T47D (cell line): ENCODE measurements around the gene KCNE3.

Source experiments
- DNase-seq, 2 experiments: peaks; one replicate each; pipeline versions ENCODE4 v3.0.0 to v3.0.0-alpha.2; 2011 to 2012; ENCODE audit warnings: low read depth in 1 of 2, low spot score in 1 of 2
- JUND ChIP-seq: IDR thresholded peaks from 2 replicates; pipeline ENCODE4 v1.6.1; 2012; ENCODE audit warnings: low read depth
- in situ Hi-C: cut with HindIII; loops from 2 replicates; pipeline ENCODE4 v1.10.0; 2016; ENCODE audit warnings: low sequenced_read_pairs, low pct_unique_long_range_greater_than_20kb

The KCNE3 gene

DNA sequence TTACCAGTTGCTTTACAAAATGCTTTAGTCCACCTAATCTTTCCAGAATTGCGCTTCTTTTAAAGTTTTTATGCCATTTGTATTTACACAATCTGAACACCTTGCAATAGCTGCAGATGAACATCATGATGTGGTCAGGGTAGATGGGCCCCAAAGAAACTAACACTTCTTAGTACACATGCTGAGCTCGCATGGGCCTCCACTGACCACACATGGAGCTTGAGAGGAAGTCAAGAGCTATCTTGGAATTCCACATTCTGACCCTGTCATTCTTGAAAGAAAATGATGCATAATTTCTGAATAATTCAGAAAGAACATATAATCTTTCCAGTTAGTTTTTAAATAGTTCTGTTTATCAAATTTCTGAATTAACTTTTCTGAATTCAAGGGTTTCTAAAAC is 18.5 kb upstream of the KCNE3 start:
- no peak for TF ChIP-seq JUND
- DNase-seq: no peak
- in situ Hi-C loops: no loop called here

DNA sequence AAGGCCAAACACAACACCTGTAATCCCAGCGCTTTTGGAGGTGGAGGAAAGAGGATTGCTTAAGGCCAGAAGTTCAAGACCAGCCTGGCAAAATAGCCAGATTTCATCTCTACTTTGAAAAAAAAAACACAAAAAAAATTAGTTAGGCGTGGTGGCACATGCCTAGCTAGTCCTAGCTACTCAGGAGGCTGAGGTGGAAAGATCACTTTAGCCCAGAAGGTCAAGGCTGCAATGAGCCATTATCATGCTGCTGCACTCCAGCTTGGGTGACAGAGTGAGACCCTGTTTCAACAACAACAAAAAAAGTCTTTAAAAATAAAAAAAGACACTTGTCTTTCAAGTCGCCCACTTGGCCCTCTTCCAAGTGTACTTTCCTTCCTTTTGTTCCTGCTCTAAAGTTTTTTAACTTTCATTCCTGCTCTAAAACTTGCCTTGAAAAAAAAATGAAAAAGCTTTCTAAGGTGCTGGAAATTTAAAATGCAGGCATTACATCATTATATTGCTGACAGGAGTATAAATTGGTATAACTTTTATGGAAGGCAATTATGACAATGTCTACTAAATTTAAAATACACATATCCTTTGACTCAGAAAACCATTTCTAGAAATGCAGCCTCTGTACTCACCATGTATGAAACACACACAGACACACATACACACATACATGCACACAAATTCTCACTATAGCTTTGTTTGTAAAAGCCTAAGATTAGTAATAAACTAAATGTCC is 13.5 kb upstream of the KCNE3 start:
- TF ChIP-seq JUND: no peak
- in situ Hi-C loops: no loop called here
- no peak for DNase-seq

DNA sequence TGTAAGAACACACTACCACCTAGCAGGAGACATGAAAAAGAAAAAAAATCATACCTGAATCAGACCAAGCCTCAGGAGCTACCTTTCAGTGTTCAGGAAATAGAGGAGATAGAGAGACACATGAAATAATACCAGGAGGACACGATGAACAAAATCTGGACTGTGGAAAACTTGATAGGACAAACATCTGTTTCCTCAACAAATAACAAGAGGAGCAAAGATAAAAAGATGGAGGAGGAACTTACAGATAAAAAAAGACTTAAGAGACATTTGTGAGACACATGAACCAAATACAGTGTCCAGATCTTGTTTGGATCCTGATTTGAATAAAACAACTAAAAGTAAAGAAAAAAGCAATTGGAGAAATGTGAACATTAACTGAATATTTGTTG is 12.4 kb upstream of the KCNE3 start:
- DNase-seq: no peak
- TF ChIP-seq JUND: no peak
- in situ Hi-C loops: no loop called here

DNA sequence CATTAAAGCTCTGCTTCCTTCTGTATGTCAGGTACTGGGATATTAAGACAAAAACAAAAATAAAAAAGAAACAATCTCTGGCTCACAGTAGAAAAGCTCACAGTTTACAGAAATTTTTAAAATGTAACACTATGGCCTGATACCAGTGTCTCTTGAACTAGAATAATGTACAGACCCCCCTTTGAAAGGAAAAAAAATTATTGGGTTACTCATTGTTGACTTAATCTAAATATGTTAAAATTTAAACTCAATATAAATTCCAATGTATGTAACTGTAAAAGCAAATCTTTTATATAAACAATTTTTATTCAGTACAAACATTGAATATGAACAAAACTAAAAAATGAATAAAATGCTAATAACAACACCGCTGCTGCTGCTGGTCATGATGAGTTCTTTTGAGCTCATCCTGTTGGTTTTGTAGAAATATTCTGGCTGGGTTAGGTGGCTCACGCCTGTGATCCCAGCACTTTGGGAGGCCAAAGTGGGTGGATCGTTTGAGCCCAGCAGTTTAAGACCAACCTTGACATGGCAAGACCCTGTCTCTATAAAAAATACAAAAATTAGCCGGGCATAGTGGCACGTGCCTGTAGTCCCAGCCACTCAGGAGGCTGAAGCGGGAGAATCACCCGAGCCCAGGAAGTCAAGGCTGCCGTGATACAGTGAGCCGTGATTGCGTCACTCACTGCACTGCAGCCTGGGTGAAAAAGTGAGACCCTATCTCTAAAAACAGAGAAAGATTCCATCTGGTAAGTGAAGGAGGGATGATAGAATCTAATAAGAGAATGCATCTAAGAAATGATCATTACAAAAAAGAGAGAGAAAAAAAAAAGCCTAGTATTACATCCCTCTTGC is 11.8 kb upstream of the KCNE3 start:
- no peak for TF ChIP-seq JUND
- in situ Hi-C loops: no loop called here

DNA sequence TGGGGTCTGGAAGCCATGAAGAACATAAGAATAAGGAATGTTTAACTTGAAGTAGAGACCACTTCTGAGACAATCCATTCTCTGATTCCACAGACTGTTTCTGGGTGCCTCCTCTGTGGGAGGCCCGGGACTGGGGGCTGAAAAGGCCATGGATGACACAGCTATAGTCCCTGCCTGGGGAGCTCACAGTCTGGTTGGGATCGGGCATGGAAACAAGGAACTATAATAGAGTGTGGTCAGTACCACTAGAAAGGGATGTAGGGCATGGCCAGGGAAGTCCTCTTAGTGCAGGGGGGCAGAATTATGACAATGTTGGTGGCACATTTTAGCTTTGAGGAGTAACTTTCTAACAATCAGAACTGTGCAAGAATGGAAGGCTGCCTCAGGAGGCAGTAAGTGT is 9.2 kb upstream of the KCNE3 start:
- DNase-seq: no peak
- no peak for TF ChIP-seq JUND
- in situ Hi-C loops: no loop called here

More for the DNA sequence above, 11.8 kb upstream of the KCNE3 start:
- no peak for DNase-seq

DNA sequence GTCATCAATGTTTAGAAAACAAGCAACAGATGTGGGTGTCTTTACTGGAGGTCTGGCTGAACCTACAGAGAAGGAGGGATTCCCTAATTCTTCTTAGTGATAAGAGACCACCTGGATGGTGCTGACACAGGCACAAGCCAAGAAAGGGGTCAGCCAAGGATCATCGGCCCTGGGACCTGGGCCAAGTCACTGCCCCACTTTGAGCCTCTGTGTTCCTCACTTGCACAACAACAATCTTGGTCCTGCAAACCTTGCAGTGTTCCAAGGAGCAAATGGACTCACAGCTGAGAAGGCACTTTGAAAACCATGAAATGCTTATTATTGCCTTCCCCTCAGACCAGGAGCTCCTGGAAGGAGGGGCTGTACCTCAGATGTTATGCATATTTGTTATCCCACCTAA is 7.0 kb upstream of the KCNE3 start:
- TF ChIP-seq JUND: no peak
- in situ Hi-C loops: no loop called here
- DNase-seq: no peak

DNA sequence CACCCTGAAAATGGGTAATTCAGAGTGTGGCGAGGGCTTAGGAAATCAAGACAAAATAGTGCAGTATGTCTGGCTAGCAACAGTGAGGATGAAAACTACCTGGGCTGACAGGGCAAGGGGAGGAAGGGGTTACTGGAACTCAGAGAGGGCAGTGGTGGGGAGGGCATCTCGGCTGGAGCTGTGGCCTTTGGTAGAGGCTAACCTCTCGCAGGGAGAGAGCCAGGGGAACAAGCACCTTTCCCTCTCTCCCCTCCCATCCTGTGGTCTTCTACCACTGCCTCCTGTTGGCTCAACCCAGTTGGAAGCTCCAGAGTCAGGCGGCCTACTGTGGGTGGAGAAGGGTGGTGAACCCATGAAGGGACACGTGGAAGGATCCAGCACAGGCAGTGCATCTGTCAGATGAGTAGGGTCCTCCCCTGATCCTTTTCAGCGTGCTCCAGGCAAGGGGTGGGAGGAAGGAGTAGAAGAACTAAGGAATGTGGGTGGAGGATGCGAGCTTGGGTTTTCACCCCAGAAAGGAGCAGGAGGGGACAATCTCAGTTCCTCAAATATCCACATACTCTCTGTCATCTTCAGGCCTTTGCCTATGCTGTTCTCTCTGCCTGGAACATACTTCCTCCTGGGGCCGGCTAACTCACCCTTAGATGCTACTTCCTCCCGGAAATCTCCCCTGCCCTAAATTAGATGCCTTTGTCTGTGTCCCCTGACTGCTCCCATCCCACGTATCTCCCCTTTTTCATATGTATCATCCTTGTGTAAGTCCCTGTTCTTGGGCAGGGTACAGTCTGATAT is 6.2 kb upstream of the KCNE3 start:
- in situ Hi-C loops: no loop called here
- DNase-seq: no peak
- TF ChIP-seq JUND: no peak

DNA sequence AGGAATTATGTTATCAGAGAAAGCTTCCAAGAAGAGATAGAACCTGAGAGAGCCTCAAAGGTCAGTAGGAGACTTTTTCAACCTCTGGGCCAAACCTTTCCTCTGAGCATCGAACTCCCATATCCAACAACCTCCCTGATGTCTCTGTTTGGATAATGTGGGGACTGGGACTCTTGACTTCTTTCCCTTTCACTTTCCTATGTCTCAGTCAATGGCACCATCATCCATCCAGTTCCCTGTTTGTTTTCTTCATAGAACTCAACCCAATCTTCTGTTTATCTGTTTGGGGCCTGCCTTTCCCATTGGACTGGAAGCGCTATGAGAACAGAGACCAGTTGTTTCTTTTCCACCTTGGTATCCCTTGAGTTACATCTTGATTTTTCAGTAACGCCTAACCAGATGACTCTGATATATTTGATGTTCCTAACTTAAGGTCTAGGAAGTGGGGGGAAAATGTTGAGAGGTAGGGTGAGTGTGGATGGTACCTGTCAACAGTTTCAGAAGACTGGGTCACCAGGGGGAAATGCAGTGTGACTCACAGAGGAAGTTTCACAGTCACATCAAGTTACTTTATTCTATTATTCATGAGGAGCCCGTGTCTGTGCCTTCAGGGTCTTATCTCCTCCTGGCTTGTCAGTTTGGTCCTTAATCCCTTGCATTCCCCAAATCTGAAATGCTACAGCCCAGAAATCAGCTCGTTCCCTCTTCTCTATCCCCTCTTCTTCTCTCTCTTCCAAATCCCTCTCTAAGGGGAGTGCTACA is 4.5 kb upstream of the KCNE3 start:
- in situ Hi-C loops: no loop called here
- DNase-seq: no peak
- TF ChIP-seq JUND: no peak

DNA sequence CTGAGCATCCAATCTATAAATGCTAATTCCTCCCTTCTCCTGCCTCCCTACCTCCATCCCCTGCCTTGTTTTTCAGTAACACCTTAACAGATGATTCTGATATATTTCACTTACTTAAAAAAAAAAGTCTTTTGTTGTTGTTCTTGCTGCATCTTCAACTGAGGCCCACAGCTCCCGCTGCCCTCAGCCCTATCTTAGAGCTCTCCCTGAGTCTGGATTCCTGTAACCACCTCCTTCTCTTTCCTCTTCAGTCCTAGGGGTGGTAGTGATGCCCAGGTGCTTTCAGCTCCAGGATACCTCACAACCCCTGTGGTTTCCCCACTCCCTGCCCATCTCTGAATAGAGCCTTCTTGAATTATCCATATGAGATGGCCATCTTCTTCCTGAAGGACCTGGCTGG is 3.7 kb upstream of the KCNE3 start:
- in situ Hi-C loops: no loop called here
- DNase-seq: no peak
- TF ChIP-seq JUND: no peak

DNA sequence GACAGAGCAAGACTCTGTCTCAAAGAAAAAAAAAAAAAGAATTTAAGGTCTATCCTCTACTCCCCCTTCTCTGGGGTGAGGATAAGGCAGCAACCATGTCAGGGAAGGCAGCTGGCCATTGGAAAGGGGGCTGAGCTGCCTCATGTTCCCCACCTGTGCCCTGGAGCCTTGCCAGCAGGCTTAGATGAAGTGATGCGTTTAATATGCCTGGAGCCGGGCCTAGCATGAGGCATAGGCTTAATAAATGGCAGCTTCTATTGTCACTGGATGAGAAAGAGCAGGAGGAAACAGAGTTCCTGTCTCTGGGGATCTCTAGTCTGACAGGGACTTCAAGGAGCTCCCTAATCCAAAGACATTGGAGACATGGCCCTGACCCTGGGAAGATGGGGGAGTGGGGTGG is 3.2 kb upstream of the KCNE3 start:
- no peak for DNase-seq
- no peak for TF ChIP-seq JUND
- in situ Hi-C loops: no loop called here

DNA sequence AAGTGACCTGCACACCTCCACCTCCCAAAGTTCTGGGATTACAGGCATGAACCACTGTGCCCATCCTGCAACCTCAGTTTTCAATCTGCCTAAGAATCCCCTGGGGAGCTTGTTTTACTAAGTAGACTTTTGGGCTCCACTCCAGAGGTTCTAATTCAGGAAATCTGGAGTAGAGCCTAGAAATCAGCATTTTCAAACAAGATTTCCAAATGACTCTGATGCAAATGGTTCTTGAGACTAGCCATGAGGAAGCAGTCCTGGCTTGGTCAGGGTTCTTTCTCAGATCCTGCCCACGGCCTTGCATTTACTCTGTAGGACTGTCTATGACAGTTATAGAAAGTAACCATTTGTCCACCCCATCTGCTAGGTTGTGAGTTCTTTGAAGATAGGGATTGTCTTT is 1.6 kb upstream of the KCNE3 start:
- in situ Hi-C loops: no loop called here
- DNase-seq: no peak
- TF ChIP-seq JUND: no peak

DNA sequence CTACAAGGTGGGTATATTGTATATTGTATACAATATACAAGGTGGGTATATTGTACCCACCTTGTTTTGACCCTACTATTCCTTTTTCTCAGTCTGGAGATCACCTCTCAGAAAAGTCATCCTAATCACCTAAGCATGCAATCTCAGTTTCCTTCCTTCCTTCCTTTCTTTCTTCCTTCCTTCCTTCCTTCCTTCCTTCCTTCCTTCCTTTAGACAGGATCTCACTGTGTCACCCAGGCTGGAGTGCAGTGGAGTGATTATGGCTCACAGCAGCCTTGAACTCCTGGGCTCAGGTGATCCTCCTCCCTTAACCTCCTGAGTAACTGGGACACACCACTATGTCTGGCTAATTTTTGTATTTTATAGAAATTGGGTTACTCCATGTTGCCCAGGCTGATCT is 1.2 kb upstream of the KCNE3 start:
- in situ Hi-C loops: no loop called here
- DNase-seq: no peak
- no peak for TF ChIP-seq JUND

DNA sequence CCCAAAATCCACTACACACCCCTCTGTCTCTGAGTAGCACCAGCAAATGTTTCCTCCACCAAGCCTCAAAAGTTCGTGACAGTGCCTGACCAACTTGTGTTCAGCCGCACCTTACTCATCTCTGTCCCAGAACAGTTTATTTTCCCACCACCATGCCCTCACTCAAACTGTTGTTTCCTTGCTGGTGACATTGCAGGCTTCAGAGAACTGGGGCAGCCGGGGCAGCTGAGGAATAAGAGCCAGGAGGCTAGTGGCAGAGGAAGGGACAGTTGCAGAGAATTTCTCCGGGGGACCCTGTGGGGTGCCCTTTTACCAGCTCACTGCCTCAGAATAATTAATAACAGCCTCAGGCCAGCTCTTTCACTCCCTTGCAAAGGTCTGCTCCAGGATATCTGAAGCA is 709 bp upstream of the KCNE3 start:
- no peak for DNase-seq
- in situ Hi-C loops: no loop called here
- no peak for TF ChIP-seq JUND
